HG03432 (cell line): Measurements from ENCODE around the gene SPOCK3.
A peak's percentile ranks its signal among the peaks of the same experiment; 100 is the strongest.
"Not testable (repeated sequence)": the region's sequence is repeated elsewhere in the genome, so short reads cannot be mapped to it uniquely, and the experiment has no call there.

ENCODE experiments used
- ATAC-seq: cut with Tn5 transposase; IDR thresholded peaks from one replicate; pipeline ENCODE4 v1.9.1; 2021; ENCODE audit warnings: mild to moderate bottlenecking, moderate library complexity; ENCODE audit not compliant: unreplicated experiment

SPOCK3 gene

DNA sequence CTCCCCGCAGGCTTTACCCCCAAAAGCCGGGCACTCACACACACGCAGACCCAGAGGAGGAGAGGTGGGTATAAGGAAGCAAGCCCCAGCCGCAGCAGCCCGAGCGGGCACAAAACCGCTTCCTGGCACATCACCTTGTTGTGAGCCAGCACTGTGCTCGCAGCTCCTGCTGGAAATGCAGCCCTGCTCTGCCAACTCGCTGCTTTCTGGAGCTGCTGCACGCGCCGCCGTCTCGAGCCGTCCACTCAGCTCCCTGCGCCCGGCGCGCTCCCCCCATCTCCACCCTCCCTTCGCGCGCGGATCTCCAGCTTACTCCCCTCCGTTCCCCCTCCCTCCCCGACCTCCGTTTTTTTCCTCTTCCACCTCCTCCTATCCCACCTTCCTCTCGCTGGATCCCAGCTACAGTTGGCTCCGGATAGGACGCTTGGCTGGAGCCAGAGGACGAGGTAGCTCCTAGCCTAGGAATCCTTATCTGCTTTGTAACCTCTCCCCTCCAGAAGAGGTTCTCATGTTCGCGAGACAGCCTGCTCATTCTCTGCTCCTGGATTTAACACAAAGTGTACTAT, at the start of gene SPOCK3:
Gene SPOCK3, minus strand, starts transcription at position 179 of the 566 bp plus-strand sequence.
- ATAC-seq: peak; percentile 56

DNA sequence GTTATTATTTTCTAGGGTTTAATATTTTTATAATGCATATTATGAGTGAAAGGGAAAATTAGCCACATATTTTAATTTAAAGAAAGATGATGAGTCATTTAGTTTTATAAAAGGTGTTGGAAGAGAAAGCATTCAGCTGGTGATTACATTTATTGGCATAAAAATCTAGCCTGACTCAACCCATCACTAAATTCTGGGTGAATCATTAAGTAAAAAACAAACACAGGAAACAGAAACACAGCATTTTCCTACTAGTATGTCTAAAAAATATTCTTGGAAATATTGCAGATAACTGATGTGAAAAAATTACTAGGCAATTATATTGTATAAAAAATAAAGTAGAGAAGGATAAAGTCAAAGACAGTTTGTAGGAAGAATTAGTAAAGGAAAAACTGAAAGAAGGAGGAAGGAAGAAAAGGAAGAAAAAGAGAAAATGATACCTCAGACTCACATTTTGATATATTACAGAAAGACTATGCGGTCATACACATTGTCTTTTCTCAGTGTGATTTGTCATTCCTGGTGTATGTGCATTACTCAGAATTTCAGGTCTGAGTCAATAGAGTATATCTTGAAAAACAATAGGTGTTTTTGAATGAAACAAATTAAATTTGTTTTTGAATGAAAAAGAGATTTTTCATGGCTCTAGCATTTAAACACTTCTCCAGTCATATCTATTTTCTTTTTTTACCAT, 48.0 kb upstream of the SPOCK3 start:
- ATAC-seq: no peak

DNA sequence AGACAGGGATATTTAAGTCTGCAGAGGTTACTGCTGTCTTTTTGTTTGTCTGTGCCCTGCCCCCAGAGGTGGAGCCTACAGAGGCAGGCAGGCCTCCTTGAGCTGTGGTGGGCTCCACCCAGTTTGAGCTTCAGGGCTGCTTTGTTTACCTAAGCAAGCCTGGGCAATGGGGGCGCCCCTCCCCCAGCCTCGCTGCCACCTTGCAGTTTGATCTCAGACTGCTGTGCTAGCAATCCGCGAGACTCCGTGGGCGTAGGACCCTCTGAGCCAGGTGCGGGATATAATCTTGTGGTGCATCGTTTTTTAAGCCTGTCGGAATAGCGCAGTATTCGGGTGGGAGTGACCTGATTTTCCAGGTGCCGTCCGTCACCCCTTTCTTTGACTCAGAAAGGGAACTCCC, 47.3 kb upstream of the SPOCK3 start:
- not testable (repeated sequence) for ATAC-seq

DNA sequence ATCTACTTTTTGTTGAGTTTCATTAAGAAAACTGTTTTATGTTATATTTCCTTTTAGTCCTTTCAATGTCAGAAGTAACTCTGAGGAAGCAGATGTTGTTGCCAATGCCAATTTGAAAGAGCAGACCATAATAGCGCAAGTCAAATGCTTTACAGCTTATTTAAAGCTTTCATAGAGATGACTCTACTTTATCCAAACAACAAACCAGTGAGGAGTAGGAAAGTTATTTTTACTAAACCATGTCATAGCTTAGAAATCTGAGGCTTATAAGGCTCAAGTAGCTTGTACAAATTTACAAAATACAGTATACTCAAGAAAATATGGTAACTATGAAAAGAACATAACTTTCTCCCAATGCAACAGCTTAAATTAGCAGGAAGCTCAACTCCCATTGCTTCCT, 40.1 kb upstream of the SPOCK3 start:
- ATAC-seq: no peak

DNA sequence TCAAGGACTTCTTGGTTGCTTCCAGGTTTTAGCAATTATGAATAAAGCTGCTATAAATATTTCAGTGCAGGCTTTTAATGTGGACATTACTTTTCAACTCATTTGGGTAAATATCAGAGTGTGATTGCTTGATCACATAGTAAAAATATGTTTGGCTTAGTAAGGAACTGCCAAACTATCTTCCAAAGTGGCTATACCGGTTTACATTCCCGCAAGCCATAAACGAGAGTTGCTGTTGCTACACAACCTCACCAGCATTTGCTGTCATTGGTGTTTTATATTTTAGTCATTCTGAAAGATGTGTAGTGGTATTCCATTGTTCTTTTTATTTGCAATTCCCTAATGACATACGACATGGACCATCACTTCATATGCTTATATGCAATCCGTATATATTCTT, 30.9 kb upstream of the SPOCK3 start:
- ATAC-seq: no peak

DNA sequence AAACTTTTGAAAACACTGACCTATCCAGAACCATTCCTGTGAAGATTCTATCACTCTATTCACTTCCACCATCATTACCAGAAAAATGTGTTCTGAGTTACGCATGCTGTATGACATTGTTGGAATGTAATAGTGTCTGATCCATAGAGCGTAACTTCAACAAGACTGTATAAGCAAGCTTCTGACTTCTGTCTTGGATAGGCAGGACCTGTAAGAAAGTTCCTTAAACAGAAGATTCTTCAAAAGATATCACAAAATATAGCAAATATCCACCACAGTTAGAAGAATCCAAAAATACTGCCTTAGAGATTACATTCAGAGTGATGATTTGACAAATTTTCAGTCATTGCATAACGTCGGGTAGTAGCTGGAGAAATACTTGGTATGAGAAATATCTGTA, 14.0 kb upstream of the SPOCK3 start:
- ATAC-seq: no peak

DNA sequence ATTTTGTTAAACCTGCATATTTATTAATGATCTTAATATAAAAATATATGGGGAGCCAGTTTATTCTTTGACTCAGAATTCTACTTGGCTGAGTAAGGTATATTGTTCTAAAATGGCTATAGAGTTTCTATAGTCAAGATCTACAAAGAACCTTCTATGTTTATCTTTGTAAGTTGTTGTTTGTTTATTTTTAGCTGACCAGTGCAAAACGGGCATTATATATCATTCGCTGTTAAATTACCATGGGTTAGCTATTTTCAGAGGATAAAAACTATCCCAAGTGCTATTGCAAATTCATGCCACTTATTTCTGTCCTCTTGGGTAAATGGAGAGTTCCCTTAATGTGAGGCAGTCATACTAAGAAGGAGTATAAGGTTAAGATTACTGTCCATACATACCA, 5.3 kb upstream of the SPOCK3 start:
- no peak for ATAC-seq

DNA sequence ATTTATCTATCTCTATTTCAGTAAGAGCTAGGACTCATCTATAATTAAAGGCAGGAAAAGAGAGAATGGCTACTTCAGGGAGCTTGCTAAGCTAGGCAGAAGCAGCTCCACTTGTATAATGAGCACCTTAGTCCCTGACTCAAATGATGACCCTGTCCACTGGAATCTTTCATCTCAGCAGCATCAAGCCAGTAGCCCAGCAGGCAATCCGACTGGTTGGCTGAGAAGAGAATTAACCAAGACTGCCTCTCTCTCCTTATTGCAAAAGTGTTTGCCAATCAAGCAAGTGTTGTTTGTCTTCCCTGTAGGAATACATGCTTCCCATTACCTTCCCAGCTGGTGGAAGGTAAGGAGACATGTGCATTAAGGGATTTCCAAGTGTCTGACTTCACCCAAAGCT, 3.9 kb upstream of the SPOCK3 start:
- no peak for ATAC-seq

DNA sequence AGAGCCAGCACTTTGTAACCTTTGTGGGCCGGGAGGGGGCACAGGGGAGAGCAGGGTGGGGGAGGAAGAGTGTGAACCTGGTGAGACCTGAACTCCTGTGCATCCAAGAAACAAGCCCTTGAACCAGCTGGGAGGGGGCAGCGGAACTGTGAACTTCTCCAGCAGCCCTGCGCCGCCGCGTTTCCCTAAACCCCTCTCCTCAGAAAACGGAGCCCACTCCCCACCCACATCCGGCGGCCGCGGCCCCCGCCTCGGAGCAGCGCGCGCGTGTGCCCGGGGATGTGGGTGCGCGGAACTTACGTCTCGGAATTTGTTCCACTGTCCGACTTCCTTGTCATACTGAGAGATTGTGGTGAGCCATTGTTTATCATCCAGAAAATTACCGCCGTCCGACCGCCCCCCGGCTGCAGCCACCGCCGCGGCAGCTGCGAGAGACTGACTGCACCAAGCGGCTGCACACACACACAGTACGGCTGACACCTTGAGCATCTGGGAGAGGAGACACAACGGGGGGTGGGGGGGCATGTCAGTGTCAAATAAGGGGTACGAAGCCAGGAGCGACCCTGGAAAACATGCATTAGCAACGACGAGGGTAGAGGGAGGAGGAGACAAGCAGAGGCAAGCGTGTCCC, 494 bp downstream of the SPOCK3 start:
- peak; percentile 83 for ATAC-seq

DNA sequence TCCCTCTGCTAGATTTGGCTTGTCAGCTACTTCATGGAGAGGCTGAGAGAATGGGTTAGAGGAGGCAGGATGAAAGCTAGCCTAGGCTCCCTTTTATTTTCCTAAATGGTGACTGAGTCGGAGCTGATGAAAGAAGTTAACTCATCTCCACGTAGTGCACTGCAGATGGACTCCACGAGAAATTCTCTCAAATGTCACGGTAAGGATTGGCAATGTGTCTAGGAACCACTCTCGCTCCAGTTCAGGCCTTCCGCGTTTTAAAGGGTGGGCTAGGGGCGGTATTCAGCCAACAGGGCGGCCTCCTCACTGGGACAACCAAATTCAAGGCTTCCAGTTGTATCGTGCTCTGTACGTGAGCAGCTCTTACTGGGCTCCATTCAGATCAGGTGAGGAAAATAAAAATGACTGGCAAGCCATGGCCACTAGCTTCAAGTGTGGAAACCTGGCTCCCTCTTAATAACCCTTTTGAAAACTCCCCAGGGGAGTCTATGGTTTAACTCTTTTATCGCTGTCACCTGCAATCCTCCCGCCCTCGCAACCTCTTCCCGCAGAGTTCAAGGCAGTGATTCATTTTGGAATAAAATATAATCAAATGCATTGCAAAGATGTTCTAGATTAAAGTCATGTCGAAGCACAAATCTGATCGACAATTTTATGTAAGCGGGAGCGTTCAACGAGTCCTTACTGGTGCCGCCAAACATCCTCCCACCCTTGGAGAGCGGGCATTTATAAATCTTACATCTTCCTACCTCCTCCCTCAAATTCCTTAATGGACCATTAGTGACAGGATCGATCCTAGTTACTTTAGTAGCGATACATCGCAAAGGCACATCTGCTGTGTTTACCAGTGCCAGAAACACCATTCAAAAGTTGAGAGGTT, 1.2 kb downstream of the SPOCK3 start:
- no peak for ATAC-seq

DNA sequence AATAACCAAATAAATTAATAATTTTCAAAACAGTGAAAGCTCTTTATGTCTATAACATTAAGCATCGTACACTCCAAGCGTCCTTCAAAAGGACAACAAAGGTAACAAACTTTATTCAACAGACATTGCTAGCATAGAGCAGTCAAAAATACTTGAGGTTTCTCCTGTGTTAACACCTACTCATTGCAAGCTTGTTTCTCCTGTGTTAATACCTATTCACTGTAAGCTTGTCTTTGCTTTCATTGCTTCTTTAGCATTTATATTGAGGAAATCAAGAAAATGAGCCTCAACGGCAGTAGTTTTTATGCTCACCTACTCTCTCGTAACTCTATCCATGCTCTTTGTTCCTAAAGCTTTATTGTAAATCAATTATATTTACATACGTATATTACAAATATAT, 3.5 kb downstream of the SPOCK3 start:
- ATAC-seq: no peak

DNA sequence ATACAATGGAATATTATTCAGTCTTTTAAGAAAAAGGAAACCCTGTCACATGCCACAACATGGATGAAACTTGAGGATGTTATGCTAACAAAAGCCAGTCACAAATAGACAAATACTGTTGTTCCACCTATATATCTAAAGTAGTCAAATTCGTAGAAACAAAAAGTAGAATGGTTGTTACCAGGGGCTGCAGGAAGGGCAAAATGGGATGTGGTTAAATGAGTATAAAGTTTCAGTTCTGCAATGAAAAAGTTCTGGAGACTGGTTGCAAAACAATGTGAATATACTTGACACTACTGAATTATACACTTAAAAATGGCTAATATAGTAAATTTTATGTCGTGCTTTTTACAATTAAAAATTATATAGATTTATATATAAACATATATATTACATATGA, 12.2 kb downstream of the SPOCK3 start:
- peak; percentile 98 for ATAC-seq

DNA sequence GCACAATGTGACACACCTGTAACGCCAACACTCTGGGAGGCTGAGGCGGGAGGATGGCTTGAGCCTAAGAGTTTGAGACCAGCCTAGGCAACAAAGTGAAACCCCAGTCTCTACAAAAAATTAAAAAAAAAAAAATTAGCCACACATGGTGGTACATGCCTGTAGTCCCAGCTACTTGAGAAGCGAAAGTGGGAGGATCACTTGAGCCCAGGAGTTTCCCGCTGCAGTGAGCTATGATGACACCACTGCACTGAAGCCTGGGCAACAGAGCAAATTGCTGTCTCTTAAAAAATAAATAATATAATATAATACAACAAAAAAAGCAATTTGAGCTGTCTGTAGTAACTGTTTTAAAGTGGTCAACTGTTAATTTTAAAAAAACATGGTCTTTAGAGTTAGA, 13.2 kb downstream of the SPOCK3 start:
- ATAC-seq: no peak

DNA sequence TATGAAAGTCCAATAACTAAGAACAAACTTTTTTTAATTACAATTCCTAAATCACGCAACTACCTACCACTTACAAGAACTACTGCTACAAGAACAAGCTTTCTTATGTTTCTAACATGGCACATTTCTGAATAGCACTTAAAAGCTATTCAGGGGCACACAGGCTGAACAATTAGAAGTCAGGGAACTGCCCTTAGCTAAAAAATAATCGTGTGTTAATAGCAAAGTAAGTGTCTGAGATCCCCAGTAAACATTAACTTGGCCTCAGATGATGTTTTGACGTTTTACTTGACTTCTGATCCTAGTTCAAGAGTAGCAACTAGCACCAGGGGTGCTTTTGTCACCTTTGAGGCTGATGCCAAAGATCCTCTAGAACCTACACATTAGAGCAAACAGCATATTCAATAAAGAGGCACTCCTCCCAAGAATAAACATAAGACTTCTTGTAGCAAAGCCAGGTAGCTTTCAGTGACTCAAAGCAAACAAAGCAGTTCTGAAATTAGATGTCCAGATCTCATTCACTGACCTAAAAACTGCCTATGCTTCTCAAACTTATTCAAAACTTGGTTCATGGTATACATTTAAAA, 16.2 kb downstream of the SPOCK3 start:
- no peak for ATAC-seq

DNA sequence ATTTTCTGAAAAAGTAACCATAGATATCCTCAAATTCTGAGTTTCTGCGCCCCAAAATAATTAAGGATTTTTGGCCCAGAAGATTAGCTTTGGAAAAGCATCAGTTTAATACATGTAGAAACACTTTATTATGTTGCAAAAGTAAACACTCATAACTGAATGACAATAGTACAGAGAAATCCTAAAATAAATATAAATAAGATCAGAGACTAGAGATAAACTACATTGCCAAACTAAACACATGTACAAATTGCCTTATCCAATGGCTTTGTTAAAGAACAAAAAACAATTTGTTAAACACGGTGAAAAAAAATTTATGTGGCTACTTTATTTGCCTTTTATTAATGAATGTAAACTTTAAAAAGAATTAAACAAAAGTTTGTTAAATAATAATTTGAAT, 17.5 kb downstream of the SPOCK3 start:
- ATAC-seq: no peak

DNA sequence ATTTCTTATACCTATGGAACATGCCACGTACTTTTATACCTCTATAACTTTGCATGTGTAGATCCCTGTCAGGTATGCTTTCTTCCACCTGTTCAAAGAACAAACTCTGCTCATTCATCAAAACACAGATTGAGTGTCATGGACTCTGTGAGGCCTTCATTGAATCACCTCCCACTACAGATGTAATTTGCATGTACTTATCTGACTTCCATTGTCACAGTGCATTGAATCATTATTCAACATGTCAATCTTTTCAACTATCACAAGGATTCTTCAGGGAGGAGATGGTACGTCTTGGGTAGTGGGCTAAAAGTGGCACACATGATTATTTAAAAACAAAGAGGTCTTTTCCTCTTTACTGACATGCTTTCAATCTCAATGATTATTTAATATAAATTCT, 24.1 kb downstream of the SPOCK3 start:
- ATAC-seq: no peak

DNA sequence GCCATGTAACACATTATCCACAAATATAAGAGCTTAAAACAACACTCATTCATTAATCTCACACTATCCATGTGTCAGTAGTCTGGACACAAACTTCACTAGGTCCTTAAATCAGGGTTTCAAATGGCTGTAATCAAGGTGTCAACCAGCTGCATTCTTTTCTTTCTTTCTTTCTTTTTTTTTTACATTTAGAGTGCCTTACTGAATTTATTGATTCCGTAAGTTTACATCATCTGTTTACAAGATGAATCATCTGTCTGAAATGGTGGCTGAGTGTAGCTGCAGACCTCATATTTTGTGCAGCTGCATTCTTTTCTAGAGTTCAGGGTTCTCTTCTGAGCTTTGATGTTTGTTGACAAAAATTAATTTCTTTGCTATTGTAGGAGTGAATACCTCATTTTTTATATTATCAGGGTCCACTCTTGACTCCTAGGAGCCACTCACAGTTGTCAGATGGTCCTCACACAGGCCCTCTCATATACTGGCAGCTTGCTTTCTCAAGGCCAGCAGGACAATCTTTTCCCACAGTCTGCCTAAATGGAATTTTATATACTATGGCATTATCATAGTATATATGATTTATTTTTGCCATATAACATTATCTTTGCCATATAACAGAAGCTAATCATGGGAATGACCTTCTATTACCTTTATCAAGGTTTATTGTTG, 37.8 kb downstream of the SPOCK3 start:
- ATAC-seq: no peak

DNA sequence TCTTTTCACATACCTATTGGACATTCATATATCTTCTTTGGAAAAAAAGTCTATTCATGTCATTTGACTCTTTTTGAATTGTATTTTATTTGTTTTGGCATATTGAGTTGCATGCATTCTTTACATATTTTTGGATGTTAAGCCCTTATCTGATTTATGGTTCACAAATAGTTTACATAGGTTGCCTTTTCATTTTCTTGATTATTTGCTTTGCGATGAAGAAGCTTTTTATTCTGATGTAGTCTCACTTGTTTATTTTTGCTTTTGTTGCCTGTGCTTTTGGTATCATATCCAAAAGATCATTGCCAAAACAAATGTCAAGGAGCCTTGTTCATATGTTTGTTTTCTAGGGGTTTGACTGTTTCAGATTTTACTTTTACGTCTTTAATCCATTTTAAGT, 43.9 kb downstream of the SPOCK3 start:
- ATAC-seq: no peak

DNA sequence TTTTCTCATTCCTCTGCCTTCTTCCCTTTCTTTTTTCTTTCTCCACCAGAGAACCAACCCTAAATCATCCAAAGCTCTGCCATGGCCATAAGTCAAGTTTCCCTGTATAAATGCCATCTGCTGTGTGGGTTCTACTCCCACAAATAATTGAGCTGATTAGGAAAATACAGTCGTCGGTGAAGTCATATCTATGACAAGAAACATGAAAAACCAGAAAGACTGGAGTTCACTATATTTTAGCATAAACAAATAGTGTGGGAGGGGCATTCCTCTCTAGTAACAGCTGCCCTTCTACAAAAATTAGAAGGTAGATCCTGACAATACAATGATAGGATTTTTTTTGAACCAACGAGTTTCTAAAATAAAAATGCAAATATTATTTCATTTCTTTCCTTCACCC, 48.8 kb downstream of the SPOCK3 start:
- no peak for ATAC-seq

DNA sequence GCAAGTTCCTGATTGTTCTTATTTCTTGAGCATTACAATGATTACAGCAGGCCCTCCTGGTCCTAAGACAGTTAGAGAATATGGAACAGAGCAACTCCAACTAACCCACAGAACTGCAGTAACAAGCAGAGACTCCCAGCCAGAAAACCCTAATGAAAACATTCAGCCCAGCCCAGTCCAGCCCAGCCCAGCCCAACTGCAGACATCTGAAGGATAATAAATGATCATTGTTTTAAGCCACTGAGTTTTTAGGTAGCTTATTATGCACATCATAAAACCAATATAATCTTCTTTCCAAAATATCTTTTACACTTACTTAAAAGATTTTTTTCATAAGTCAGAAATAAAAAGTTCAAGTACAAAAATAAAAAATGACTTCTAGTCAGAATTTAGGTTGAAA, 51.3 kb downstream of the SPOCK3 start:
- ATAC-seq: no peak

DNA sequence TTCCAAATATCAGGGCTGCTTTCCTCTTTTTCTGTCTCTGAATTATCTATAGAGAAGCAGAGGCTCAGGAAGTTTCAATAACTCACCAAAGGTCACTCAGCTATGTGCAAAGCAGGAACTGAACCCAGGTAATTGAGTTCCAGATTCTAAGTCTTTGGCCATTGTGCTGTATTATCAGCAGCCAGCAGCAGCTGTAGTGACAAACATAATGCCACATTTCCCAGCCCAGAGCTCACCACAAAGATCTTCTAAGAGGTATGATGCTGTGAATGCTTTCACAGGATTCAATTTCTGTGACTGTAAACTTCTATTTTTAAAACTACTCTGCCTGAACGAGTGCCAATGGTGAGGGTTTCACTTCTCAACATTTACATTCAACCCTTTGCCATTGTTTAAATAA, 56.4 kb downstream of the SPOCK3 start:
- ATAC-seq: no peak
